HepG2 (cell line): ENCODE data around the gene SOAT2. TPM values are rescaled to one million over a fixed set of nuclear protein-coding genes. Genes with fewer than 3 reads are reported as not detected.

Experiments used
- ATAC-seq: fragments of 200-7000 bp; cut with Tn5 transposase; 3 replicates; pipeline ENCODE4 v1.9.1; 2020; ENCODE audit warnings: mild to moderate bottlenecking, moderate library complexity
- BruUV-seq: library from RNA; stranded (reverse); fragments of 400-500 nt; replicated peaks from 2 replicates; lab custom pipeline; 2021; lab: Mats Ljungman, UMichigan
- CTCF ChIA-PET: fragments of 300-600 bp; formaldehyde crosslinking; extraction: SDS; loops from one replicate; lab custom pipeline; 2021; ENCODE audit warnings: low total read pairs, inconsistent platforms, low intra/inter-chr PET ratio; lab: Yijun Ruan, JAX
- POLR2A ChIA-PET: fragments of 350-600 bp; sonication (Branson Sonifier 250); formaldehyde crosslinking; loops from one replicate; lab custom pipeline; 2020; ENCODE audit warnings: antibody characterized with exemption, inconsistent platforms; lab: Yijun Ruan, JAX
- DNase-seq: peaks from one replicate; pipeline ENCODE4 v3.0.0-alpha.2; 2015; ENCODE audit warnings: low spot score
- FAIRE-seq: peaks from 3 replicates; lab custom pipeline; 2011; peaks lifted over from hg19 to GRCh38; lab: Jason Lieb, UNC
- H2AFZ ChIP-seq: one replicate; pipeline ENCODE4 v1.6.1; 2011; ENCODE audit warnings: low read length, inconsistent platforms
- H3K27ac ChIP-seq: fragments of 300-600 bp; 3 replicates; pipeline ENCODE4 v1.8.0; 2011; ENCODE audit warnings: mixed run types, mild to moderate bottlenecking, mixed read lengths, low read length, inconsistent platforms; ENCODE audit not compliant: insufficient read depth; ENCODE audit errors: extremely low read length
- H3K27me3 ChIP-seq, 2 experiments: fragments of 200-600 bp in 1 of 2; 2 replicates in 1 of 2; 3 replicates in 1 of 2; pipeline versions ENCODE4 v1.6.0 to v1.8.0; 2011; ENCODE audit warnings: low read length in 2 of 2, mild to moderate bottlenecking in 2 of 2, moderate library complexity in 2 of 2, inconsistent platforms in 1 of 2; ENCODE audit not compliant: insufficient read depth in 2 of 2, control insufficient read depth in 1 of 2
- H3K36me3 ChIP-seq, 2 experiments: fragments of 200-600 bp in 1 of 2; replicated peaks in 1 of 2; 2 replicates in 1 of 2; 3 replicates in 1 of 2; pipeline versions ENCODE4 v1.5.1 to v1.8.0; 2011; ENCODE audit warnings: low read length in 2 of 2, inconsistent platforms in 1 of 2; ENCODE audit not compliant: insufficient read depth in 2 of 2, control insufficient read depth in 1 of 2
- H3K4me1 ChIP-seq: 2 replicates; pipeline ENCODE4 v1.5.1; 2012; ENCODE audit warnings: low read length, inconsistent platforms; ENCODE audit not compliant: insufficient read depth
- H3K4me2 ChIP-seq: 2 replicates; pipeline ENCODE4 v1.6.0; 2011; ENCODE audit warnings: low read depth, low read length, inconsistent platforms
- H3K4me3 ChIP-seq, 3 experiments: fragments of 200-600 bp in 1 of 3; sonication (generic), shearing (Covaris generic) in 1 of 3; replicated peaks in 1 of 3; 2 replicates each; pipeline ENCODE4 v1.5.1; 2011 to 2016; ENCODE audit warnings: low read length in 3 of 3, inconsistent platforms in 2 of 3, low read depth in 2 of 3, mild to moderate bottlenecking in 2 of 3, control low read depth in 1 of 3, mixed read lengths in 1 of 3; ENCODE audit not compliant: insufficient read depth in 1 of 3
- H3K79me2 ChIP-seq: one replicate; pipeline ENCODE4 v1.6.1; 2011; ENCODE audit warnings: low read length, inconsistent platforms; ENCODE audit not compliant: insufficient read depth
- H3K9ac ChIP-seq: 2 replicates; pipeline ENCODE4 v1.6.0; 2011; ENCODE audit warnings: mild to moderate bottlenecking, low read depth, low read length, inconsistent platforms; ENCODE audit not compliant: insufficient read depth
- H3K9me3 ChIP-seq: 2 replicates; pipeline ENCODE4 v1.5.1; 2012; ENCODE audit warnings: mild to moderate bottlenecking, low read length
- H4K20me1 ChIP-seq: 2 replicates; pipeline ENCODE4 v1.6.0; 2011; ENCODE audit warnings: inconsistent platforms, mild to moderate bottlenecking, low read length, moderate library complexity; ENCODE audit not compliant: insufficient read depth
- DNMT1 ChIP-seq: sonication (generic); formaldehyde crosslinking; IDR thresholded peaks from 2 replicates; pipeline ENCODE4 v1.5.1; 2020; ENCODE audit warnings: mild to moderate bottlenecking, missing genetic modification reagents
- RBAK ChIP-seq: sonication (generic); formaldehyde crosslinking; IDR thresholded peaks from 2 replicates; pipeline ENCODE4 v1.5.1; 2020; ENCODE audit warnings: mild to moderate bottlenecking, missing genetic modification reagents
- SIX1 ChIP-seq: sonication (generic); formaldehyde crosslinking; IDR thresholded peaks from 2 replicates; pipeline ENCODE4 v1.4.0; 2020; ENCODE audit warnings: missing genetic modification reagents, borderline replicate concordance
- STAG1 ChIP-seq: sonication (generic); formaldehyde crosslinking; IDR thresholded peaks from 2 replicates; pipeline ENCODE4 v1.4.0; 2020; ENCODE audit warnings: missing genetic modification reagents
- TFDP2 ChIP-seq: sonication (generic); formaldehyde crosslinking; IDR thresholded peaks from 2 replicates; pipeline ENCODE4 v1.4.0; 2020; ENCODE audit warnings: missing genetic modification reagents
- THAP9 ChIP-seq: sonication (generic); formaldehyde crosslinking; IDR thresholded peaks from 2 replicates; pipeline ENCODE4; 2020; ENCODE audit warnings: missing genetic modification reagents, mild to moderate bottlenecking, borderline replicate concordance
- ZNF577 ChIP-seq: sonication (generic); formaldehyde crosslinking; IDR thresholded peaks from 2 replicates; pipeline ENCODE4 v1.4.0; 2020; ENCODE audit warnings: mild to moderate bottlenecking, low read depth, missing genetic modification reagents, borderline replicate concordance
- WGBS: methylation state at CpG from one replicate; pipeline ENCODE4 v1.1.6; 2017; ENCODE audit warnings: low lambda C conversion rate; 5-methylcytosine and 5-hydroxymethylcytosine counted together
- in situ Hi-C: cut with HindIII; loops from 2 replicates; pipeline ENCODE4 v1.10.0; 2017; ENCODE audit warnings: low pct_unique_long_range_greater_than_20kb; ENCODE audit not compliant: extremely low pct_ligation_motif_present
- intact Hi-C: fragments of 100-400 bp; cut with micrococcal nuclease; formaldehyde crosslinking; loops from one replicate; pipeline ENCODE4 v1.10.0; 2022; ENCODE audit not compliant: unreplicated experiment
- polyA plus RNA-seq, 8 experiments: library from polyadenylated mRNA; depleted of rRNA in 3 of 8; stranded (reverse) in 7 of 8; unstranded in 1 of 8; fragments of >200 nt; fragmentation: Illumina TruSeq in 4 of 8; extraction: Trizol in 4 of 8; gene quantifications; 2 replicates each; pipeline versions ENCODE4 v1.2.1 to v1.2.3, GENCODE V29; 2011 to 2016; ENCODE audit warnings: low read depth in 4 of 8, missing spikeins in 1 of 8, mixed read lengths in 1 of 8; ENCODE audit not compliant: insufficient read depth in 1 of 8
- total RNA-seq, 5 experiments: library from RNA; depleted of rRNA; stranded (reverse); fragments of >200 nt; fragmentation: Illumina TruSeq; extraction: Trizol; gene quantifications; 2 replicates each; pipeline ENCODE4 v1.2.3, GENCODE V29; 2016; ENCODE audit warnings: low read depth in 1 of 5
- TF ChIP-seq, protein P1 (sequence below): sonication (generic); formaldehyde crosslinking; IDR thresholded peaks from 2 replicates; pipeline ENCODE4 v1.5.0; 2020; ENCODE audit warnings: missing genetic modification reagents

The SOAT2 gene
- total and polyA plus RNA-seq, 2 of the 13 experiments (the other 11 are each of a cell fraction or from before 2014, with no cell fraction given): 14.9 to 108 TPM

DNA sequence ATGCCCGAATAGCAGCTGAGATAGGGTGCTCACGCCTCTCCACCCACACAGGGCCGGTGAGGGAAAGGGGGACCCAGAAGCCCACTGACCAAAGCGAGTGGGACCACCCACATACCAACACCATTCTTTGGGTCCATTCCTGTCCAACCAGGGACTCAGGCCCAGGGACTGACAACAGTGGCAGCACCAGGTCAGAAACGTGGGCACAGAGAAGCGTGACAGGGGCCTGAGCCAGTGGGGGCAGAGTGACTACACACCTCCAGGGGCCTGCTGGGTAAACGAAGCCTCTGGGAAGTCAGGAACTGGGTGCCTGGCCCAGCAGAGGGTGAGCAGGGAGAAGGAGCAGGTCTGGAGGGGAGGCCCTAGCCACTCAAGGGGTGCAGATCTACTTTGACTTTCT is 37.8 kb upstream of the SOAT2 start:
- FAIRE-seq (no peak), DNase-seq (no peak), ATAC-seq (no peak)
- BruUV-seq: TSS peak; percentile 43
- H3K9ac ChIP-seq: no peak overlapping the region
- CTCF ChIA-PET: interaction anchor here (1.4 to 2.3 kb wide), 2 partner anchors 34 to 125 kb away, joined by 4 to 36 read pairs; no protein-coding TSS in a partner anchor
- no peak overlapping the region for H3K27ac ChIP-seq
- peaks cover 33% of the 10 kb centered on the region for H3K4me1 ChIP-seq
- no peak overlapping the region for H3K4me2 ChIP-seq
- 75% methylated on average over 7 of the region's 7 CpGs for WGBS
- in situ Hi-C loops (no loop called here), intact Hi-C loops (no loop called here)
- no peaks in the 10 kb centered on the region for H3K9me3 ChIP-seq
- peaks cover 0 to 18% of the 10 kb centered on the region in 2 experiments; a peak in 2 of 5 replicates for H3K36me3 ChIP-seq
- POLR2A ChIA-PET: interaction anchor here (0.8 to 4.6 kb wide), 14 partner anchors 10 to 256 kb away, joined by 3 to 47 read pairs (median 6); partner anchors contain the start of genes AAAS, CSAD, SOAT2 and SPRYD3
- no peak for TF ChIP-seq RBAK
- TF ChIP-seq TFDP2 (CRISPR knock-in tag): no peak
- H3K4me3 ChIP-seq: no peak overlapping the region
- H4K20me1 ChIP-seq: no peaks in the 10 kb centered on the region
- no peaks in the 10 kb centered on the region for H3K79me2 ChIP-seq
- no peak overlapping the region for H2AFZ ChIP-seq
- no peaks in the 10 kb centered on the region for H3K27me3 ChIP-seq

DNA sequence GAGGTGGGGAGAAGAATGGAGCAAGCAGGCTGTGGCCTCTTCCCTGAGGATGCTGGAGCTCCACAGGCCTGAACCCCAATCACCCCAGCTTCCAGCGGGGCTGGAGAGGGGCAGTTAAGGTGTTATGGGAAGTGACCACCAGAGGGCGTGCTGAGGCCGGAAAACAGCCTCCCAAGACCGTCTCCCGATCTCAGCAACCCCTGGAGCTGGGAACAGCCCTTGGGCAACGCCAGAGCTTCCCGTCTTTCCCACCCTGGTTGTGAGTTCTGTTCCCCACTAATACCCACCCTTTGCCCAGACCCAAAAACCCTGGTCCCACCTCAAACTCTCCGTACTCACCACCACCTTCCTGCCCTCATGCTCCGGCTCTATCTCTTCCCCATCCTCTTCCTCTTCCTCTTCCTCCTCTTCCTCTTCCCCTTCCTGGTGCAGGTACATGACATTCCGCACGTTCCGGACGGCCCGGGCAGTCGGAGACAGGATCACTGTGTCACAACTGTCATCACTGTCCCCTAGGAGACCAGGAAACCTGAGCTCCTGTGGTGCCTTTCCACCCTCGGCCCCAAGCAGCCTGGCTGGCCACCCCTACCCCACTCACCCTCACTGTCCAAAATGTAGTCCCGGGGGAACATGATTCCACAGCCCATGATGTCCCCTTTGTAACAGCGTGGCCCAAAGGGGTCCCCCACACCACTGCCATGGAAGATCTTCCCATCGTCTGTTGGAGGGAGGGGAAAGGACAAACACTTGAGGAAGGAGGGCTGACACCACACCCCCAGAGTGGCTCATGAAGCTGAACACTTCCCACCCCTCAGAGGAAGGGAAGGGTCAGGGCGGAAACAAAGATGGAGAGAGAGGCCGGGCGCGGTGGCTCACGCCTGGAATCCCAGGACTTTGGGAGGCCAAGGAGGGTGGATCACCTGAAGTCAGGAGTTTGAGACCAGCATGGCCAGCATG is 37.0 kb upstream of the SOAT2 start:
- BruUV-seq: no TSS peak
- TF ChIP-seq DNMT1 (CRISPR knock-in tag): 0 out of 2 replicates have a peak, but pooled peaks have one; percentile 71
- TF ChIP-seq SIX1: no peak
- no peak for TF ChIP-seq ZNF577 (CRISPR knock-in tag)
- peak; percentile 94 for TF ChIP-seq STAG1 (CRISPR knock-in tag)
- TF ChIP-seq THAP9: peak; percentile 52; the same call in 1 of the 2 replicates
- TF ChIP-seq, protein P1, sequence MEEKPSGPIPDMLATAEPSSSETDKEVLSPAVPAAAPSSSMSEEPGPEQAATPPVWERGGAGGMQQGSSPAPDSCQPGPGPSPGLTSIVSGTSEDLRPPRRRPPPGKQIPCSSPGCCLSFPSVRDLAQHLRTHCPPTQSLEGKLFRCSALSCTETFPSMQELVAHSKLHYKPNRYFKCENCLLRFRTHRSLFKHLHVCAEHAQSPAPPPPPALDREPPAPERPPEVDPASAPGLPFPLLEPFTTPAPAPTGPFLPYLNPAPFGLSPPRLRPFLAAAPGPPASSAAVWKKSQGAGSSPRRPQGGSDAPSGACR (CRISPR knock-in tag): 0 out of 2 replicates have a peak, but pooled peaks have one; percentile 66

More for the DNA sequence above, 37.0 kb upstream of the SOAT2 start:
- no peaks in the 10 kb centered on the region for H3K79me2 ChIP-seq
- no peaks in the 10 kb centered on the region for H3K9me3 ChIP-seq
- H3K36me3 ChIP-seq: peaks cover 0 to 18% of the 10 kb centered on the region in 2 experiments; a peak in 2 of 5 replicates
- H3K4me2 ChIP-seq: no peak overlapping the region
- WGBS: 65% methylated on average over 19 of the region's 24 CpGs
- DNase-seq: peak; percentile 57
- no peaks in the 10 kb centered on the region for H4K20me1 ChIP-seq
- intact Hi-C loops (loop anchor here (1.0 kb wide), 2 partner anchors 33 to 131 kb away; no protein-coding TSS in a partner anchor), in situ Hi-C loops (no loop called here)
- ChIA-PET POLR2A (interaction anchor here (0.8 to 4.6 kb wide), 14 partner anchors 11 to 255 kb away, joined by 3 to 47 read pairs (median 6); partner anchors contain the start of genes AAAS, CSAD, SOAT2 and SPRYD3), CTCF (interaction anchor here (1.4 to 2.3 kb wide), 2 partner anchors 33 to 124 kb away, joined by 4 to 36 read pairs; no protein-coding TSS in a partner anchor)
- H2AFZ ChIP-seq: no peak overlapping the region
- peak; percentile 66 for ATAC-seq
- peak; percentile 72 for FAIRE-seq
- no peak overlapping the region for H3K9ac ChIP-seq
- no peaks in the 10 kb centered on the region for H3K27me3 ChIP-seq
- peaks cover 25% of the 10 kb centered on the region for H3K4me1 ChIP-seq
- no peak overlapping the region for H3K27ac ChIP-seq
- H3K4me3 ChIP-seq: no peak overlapping the region
